SK-N-SH (cell line): ENCODE data around the gene RBP2. TPM values are rescaled to one million over a fixed set of nuclear protein-coding genes. Genes with fewer than 3 reads are reported as not detected.

Experiments used
- CTCF ChIA-PET: fragments of 300-600, 350-600 bp; formaldehyde crosslinking; extraction: SDS; loops from one replicate; lab custom pipeline; 2021; lab: Yijun Ruan, JAX
- POLR2A ChIA-PET: fragments of 350-600 bp; sonication (Branson Sonifier 250); formaldehyde crosslinking; extraction: SDS; loops from one replicate; lab custom pipeline; 2020; ENCODE audit warnings: antibody characterized with exemption, inconsistent platforms; lab: Yijun Ruan, JAX
- DNase-seq: peaks from one replicate; pipeline ENCODE4 v3.0.0; 2012
- H2AFZ ChIP-seq: fragments of 200-600 bp; sonication (generic); 2 replicates; pipeline ENCODE4 v1.8.1; 2016; ENCODE audit warnings: antibody characterized with exemption, mild to moderate bottlenecking, low read depth
- H3F3A ChIP-seq: fragments of 200-600 bp; sonication (generic); replicated peaks from 2 replicates; pipeline ENCODE3; 2016; ENCODE audit warnings: antibody characterized with exemption, mild to moderate bottlenecking; ENCODE audit not compliant: insufficient read depth
- H3K27ac ChIP-seq, 2 experiments: fragments of 200-500 bp in 1 of 2; fragments of 200-600 bp in 1 of 2; sonication (Bioruptor generic) in 1 of 2; sonication (generic), shearing (Covaris generic) in 1 of 2; 2 replicates each; pipeline versions ENCODE4 v1.5.1 to v1.6.1; 2014 to 2016; ENCODE audit warnings: low read depth in 2 of 2, inconsistent platforms in 1 of 2, low read length in 1 of 2, mild to moderate bottlenecking in 1 of 2, mixed read lengths in 1 of 2
- H3K27me3 ChIP-seq: fragments of 200-600 bp; sonication (generic), shearing (Covaris generic); 2 replicates; pipeline ENCODE4 v1.6.1; 2016; ENCODE audit warnings: mixed run types; ENCODE audit not compliant: insufficient read depth
- H3K36me3 ChIP-seq, 2 experiments: fragments of 200-500 bp in 1 of 2; fragments of 200-600 bp in 1 of 2; sonication (Bioruptor generic) in 1 of 2; sonication (generic) in 1 of 2; replicated peaks in 1 of 2; 2 replicates each; pipeline versions ENCODE3 to v1.5.1; 2014 to 2016; ENCODE audit warnings: low read length in 1 of 2, mild to moderate bottlenecking in 1 of 2; ENCODE audit not compliant: insufficient read depth in 2 of 2, control insufficient read depth in 1 of 2
- H3K4me1 ChIP-seq, 2 experiments: fragments of 200-500 bp in 1 of 2; fragments of 200-600 bp in 1 of 2; sonication (Bioruptor generic) in 1 of 2; sonication (generic), shearing (Covaris generic) in 1 of 2; 2 replicates each; pipeline versions ENCODE4 v1.5.1 to v1.6.1; 2014 to 2016; ENCODE audit warnings: low read depth in 1 of 2, low read length in 1 of 2, mixed run types in 1 of 2; ENCODE audit not compliant: insufficient read depth in 2 of 2, control insufficient read depth in 1 of 2
- H3K4me2 ChIP-seq: fragments of 200-600 bp; sonication (generic), shearing (Covaris generic); 2 replicates; pipeline ENCODE4 v1.6.1; 2017; ENCODE audit warnings: mixed run types
- H3K4me3 ChIP-seq, 2 experiments: fragments of 200-500 bp in 1 of 2; fragments of 200-600 bp in 1 of 2; sonication (Bioruptor generic) in 1 of 2; sonication (generic), shearing (Covaris generic) in 1 of 2; 2 replicates each; pipeline versions ENCODE4 v1.5.1 to v1.8.1; 2014 to 2016; ENCODE audit warnings: low read depth in 2 of 2, inconsistent platforms in 1 of 2, low read length in 1 of 2, mild to moderate bottlenecking in 1 of 2, mixed read lengths in 1 of 2, moderate library complexity in 1 of 2
- H3K79me2 ChIP-seq: fragments of 200-600 bp; sonication (generic); 2 replicates; pipeline ENCODE4 v1.8.1; 2017; ENCODE audit warnings: mild to moderate bottlenecking; ENCODE audit not compliant: insufficient read depth
- H3K9ac ChIP-seq: fragments of 200-600 bp; sonication (generic); 2 replicates; pipeline ENCODE4 v1.6.1; 2017; ENCODE audit warnings: mixed run types
- H3K9me2 ChIP-seq: fragments of 200-600 bp; sonication (generic); 2 replicates; pipeline ENCODE4 v1.6.1; 2017; ENCODE audit warnings: mixed run types
- H3K9me3 ChIP-seq: fragments of 200-600 bp; sonication (generic); 2 replicates; pipeline ENCODE4 v1.6.1; 2017; ENCODE audit warnings: mixed run types, mild to moderate bottlenecking, moderate library complexity
- H4K20me1 ChIP-seq: fragments of 200-600 bp; sonication (generic); 2 replicates; pipeline ENCODE4 v1.6.1; 2017; ENCODE audit warnings: mild to moderate bottlenecking, mixed run types; ENCODE audit not compliant: insufficient read depth
- CTCF ChIP-seq: fragments of 200-600 bp; sonication (generic); IDR thresholded peaks from 2 replicates; pipeline ENCODE4 v1.6.1; 2017; ENCODE audit warnings: antibody characterized with exemption, mild to moderate bottlenecking, moderate library complexity
- EP300 ChIP-seq, 2 experiments: IDR thresholded peaks; 2 replicates each; pipeline versions ENCODE4 v1.4.0 to v1.6.1; 2012; ENCODE audit warnings: borderline replicate concordance in 1 of 2, low read depth in 1 of 2, low read length in 1 of 2
- EZH2phosphoT487 ChIP-seq: fragments of 200-600 bp; sonication (generic); IDR thresholded peaks from 2 replicates; pipeline ENCODE4 v1.6.1; 2017; ENCODE audit warnings: low read depth, mixed run types, mild to moderate bottlenecking, antibody characterized with exemption, moderate library complexity, borderline replicate concordance
- FOSL2 ChIP-seq: IDR thresholded peaks from 2 replicates; pipeline ENCODE4 v1.4.0; 2012; ENCODE audit warnings: low read depth, mild to moderate bottlenecking, moderate library complexity, borderline replicate concordance
- FOXJ3 ChIP-seq: sonication (generic); formaldehyde crosslinking; IDR thresholded peaks from 2 replicates; pipeline ENCODE4 v1.5.1; 2020; ENCODE audit warnings: mild to moderate bottlenecking, missing genetic modification reagents
- FOXM1 ChIP-seq: IDR thresholded peaks from 2 replicates; pipeline ENCODE4 v1.4.0; 2012; ENCODE audit warnings: low read depth, mild to moderate bottlenecking
- GATA2 ChIP-seq: sonication (generic); formaldehyde crosslinking; IDR thresholded peaks from 2 replicates; pipeline ENCODE4 v1.5.0; 2020; ENCODE audit warnings: mild to moderate bottlenecking, missing genetic modification reagents
- IRF3 ChIP-seq: fragments of 150-350 bp; IDR thresholded peaks from 2 replicates; pipeline ENCODE4 v1.6.1; 2016; ENCODE audit warnings: mild to moderate bottlenecking, low read depth, low read length
- JUND ChIP-seq: IDR thresholded peaks from 2 replicates; pipeline ENCODE4 v1.4.0; 2012
- MAX ChIP-seq: IDR thresholded peaks from 2 replicates; pipeline ENCODE4 v1.4.0; 2012; ENCODE audit warnings: low read depth
- MEF2A ChIP-seq: IDR thresholded peaks from 2 replicates; pipeline ENCODE4 v1.4.0; 2012; ENCODE audit warnings: low read depth, borderline replicate concordance
- MXI1 ChIP-seq: IDR thresholded peaks from 2 replicates; pipeline ENCODE4 v1.6.1; 2012; ENCODE audit warnings: mild to moderate bottlenecking, low read depth, low read length, improper control_type of control experiment
- NFIC ChIP-seq: IDR thresholded peaks from 2 replicates; pipeline ENCODE4 v1.4.0; 2012; ENCODE audit warnings: borderline replicate concordance
- NRF1 ChIP-seq: IDR thresholded peaks from 2 replicates; pipeline ENCODE4 v1.6.1; 2012; ENCODE audit warnings: low read depth, mild to moderate bottlenecking, low read length
- RAD21 ChIP-seq: IDR thresholded peaks from 2 replicates; pipeline ENCODE4 v1.6.1; 2012; ENCODE audit warnings: mild to moderate bottlenecking, low read length
- RFX5 ChIP-seq: IDR thresholded peaks from 2 replicates; pipeline ENCODE4 v1.6.1; 2012; ENCODE audit warnings: mild to moderate bottlenecking, improper control_type of control experiment, low read length
- RXRA ChIP-seq: IDR thresholded peaks from 2 replicates; pipeline ENCODE4 v1.4.0; 2012; ENCODE audit warnings: low read depth, mild to moderate bottlenecking, borderline replicate concordance
- SIN3A ChIP-seq: IDR thresholded peaks from 2 replicates; pipeline ENCODE4 v1.6.1; 2012; ENCODE audit warnings: low read depth, mild to moderate bottlenecking, low read length, moderate library complexity, borderline replicate concordance
- TCF12 ChIP-seq: IDR thresholded peaks from 2 replicates; pipeline ENCODE4 v1.4.0; 2012
- YY1 ChIP-seq: IDR thresholded peaks from 2 replicates; pipeline ENCODE4 v1.4.0; 2012; ENCODE audit warnings: low read depth, mild to moderate bottlenecking
- ZBTB33 ChIP-seq: IDR thresholded peaks from 2 replicates; pipeline ENCODE4 v1.4.0; 2012; ENCODE audit warnings: low read depth, borderline replicate concordance
- WGBS: methylation state at CpG from one replicate; pipeline ENCODE4 v1.1.6; 2017; ENCODE audit warnings: low lambda C conversion rate; 5-methylcytosine and 5-hydroxymethylcytosine counted together
- polyA plus RNA-seq, 3 experiments: library from polyadenylated mRNA; depleted of rRNA; stranded (reverse); fragments of >200 nt; gene quantifications; 2 replicates each; pipeline ENCODE4 v1.2.3, GENCODE V29; 2012
- TF ChIP-seq, protein P1 (sequence below): IDR thresholded peaks from 2 replicates; pipeline ENCODE4; 2012

Gene RBP2
- polyA plus RNA-seq, 1 of the 3 experiments (the other 2 are of a cell fraction) = not detected

GRCh38 chr3:139427283-139428060 lies 48.8 kb downstream of the RBP2 start (continued):
- TF ChIP-seq, protein P1, sequence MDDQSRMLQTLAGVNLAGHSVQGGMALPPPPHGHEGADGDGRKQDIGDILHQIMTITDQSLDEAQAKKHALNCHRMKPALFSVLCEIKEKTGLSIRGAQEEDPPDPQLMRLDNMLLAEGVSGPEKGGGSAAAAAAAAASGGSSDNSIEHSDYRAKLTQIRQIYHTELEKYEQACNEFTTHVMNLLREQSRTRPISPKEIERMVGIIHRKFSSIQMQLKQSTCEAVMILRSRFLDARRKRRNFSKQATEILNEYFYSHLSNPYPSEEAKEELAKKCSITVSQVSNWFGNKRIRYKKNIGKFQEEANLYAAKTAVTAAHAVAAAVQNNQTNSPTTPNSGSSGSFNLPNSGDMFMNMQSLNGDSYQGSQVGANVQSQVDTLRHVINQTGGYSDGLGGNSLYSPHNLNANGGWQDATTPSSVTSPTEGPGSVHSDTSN = no peak
- TF ChIP-seq EP300 (IDR thresholded peaks at IDR 0.05; ENCODE audit: borderline replicate concordance in 1 of 2, low read depth in 1 of 2, low read length in 1 of 2) = no peak
- TF ChIP-seq YY1 = no peak
- TF ChIP-seq RFX5 = no peak; the same call in 1 of the 2 replicates
- no peak for TF ChIP-seq MAX
- peak; percentile 96 for TF ChIP-seq RAD21
- no peak for TF ChIP-seq TCF12
- TF ChIP-seq GATA2 (CRISPR knock-in tag) = no peak
- TF ChIP-seq RXRA = no peak
- TF ChIP-seq JUND = no peak
- no peak for TF ChIP-seq FOXJ3 (CRISPR knock-in tag)
- TF ChIP-seq MXI1 = no peak

DNA sequence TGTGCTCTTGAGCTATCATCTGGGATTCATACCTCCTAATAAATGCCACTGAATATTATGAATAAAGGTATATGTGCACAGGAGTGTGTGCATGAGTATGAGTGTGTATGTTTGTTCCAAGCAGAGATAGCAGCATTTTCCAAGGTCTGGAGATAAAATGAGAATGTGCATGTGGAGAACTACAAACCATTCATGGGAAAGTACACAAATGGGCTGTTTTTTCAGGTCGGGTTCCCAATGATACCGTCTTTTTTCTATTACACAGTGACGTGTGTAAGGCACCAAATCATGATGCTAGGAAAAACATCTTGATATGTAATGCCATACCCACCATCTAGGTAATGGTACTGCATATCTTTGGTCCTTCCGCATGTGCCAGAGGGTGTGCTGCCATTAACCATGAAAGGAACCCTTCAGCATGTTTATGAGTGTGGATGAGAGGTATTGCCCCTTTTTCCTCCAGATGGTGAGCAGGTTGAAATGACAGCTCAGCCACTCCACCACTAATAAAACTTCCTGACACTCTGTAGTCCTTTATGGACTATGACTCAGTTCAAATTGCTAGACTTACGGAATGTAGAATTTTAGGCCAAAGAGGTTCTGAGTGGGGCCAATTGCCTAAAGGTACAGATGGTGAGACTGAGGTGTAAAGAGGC lies 50.4 kb downstream of the RBP2 start:
- H3K27me3 ChIP-seq = no peaks in the 10 kb centered on the region
- H2AFZ ChIP-seq = no peak overlapping the region
- H3K36me3 ChIP-seq = peaks cover 0 to 10% of the 10 kb centered on the region in 2 experiments
- H3K79me2 ChIP-seq = no peaks in the 10 kb centered on the region
- no peak overlapping the region for H3K4me3 ChIP-seq
- no peaks in the 10 kb centered on the region for H4K20me1 ChIP-seq
- no peak overlapping the region for H3K9ac ChIP-seq
- H3K9me3 ChIP-seq = no peaks in the 10 kb centered on the region
- no peak for DNase-seq
- no peaks in the 10 kb centered on the region for H3F3A ChIP-seq
- H3K27ac ChIP-seq = no peak overlapping the region
- no peak overlapping the region for H3K4me2 ChIP-seq
- ChIA-PET POLR2A (interaction anchor here (0.6 kb wide), 1 partner anchor 46 kb away, joined by 3 read pairs; no protein-coding TSS in a partner anchor), CTCF (interaction anchor here (1.9 to 5.3 kb wide), 4 partner anchors 135 to 510 kb away, joined by 4 to 141 read pairs (median 34); partner anchors contain the start of gene CLSTN2)
- H3K4me1 ChIP-seq = no peaks in the 10 kb centered on the region
- no peaks in the 10 kb centered on the region for H3K9me2 ChIP-seq
- 73% methylated on average over 5 of the region's 5 CpGs for WGBS
- TF ChIP-seq GATA2 (CRISPR knock-in tag) = no peak
- TF ChIP-seq EP300 (IDR thresholded peaks at IDR 0.05; ENCODE audit: borderline replicate concordance in 1 of 2, low read depth in 1 of 2, low read length in 1 of 2) = no peak
- no peak for TF ChIP-seq NRF1
- TF ChIP-seq MEF2A = no peak
- TF ChIP-seq FOSL2 = no peak
- no peak for TF ChIP-seq NFIC
- no peak for TF ChIP-seq CTCF
- no peak for TF ChIP-seq FOXM1
- TF ChIP-seq MXI1 = no peak
- TF ChIP-seq ZBTB33 = no peak
- no peak for TF ChIP-seq SIN3A
- TF ChIP-seq IRF3 = no peak
- no peak for TF ChIP-seq RXRA
- TF ChIP-seq YY1 = no peak
- TF ChIP-seq RAD21 = no peak
- TF ChIP-seq EZH2phosphoT487 = no peak
